HG03342 (cell line): ENCODE measurements around the gene APBA2.
"Not testable (repeated sequence)": the region's sequence is repeated elsewhere in the genome, so short reads cannot be mapped to it uniquely, and the experiment has no call there.

Source experiments
- ATAC-seq: cut with Tn5 transposase; IDR thresholded peaks from one replicate; pipeline ENCODE4 v1.9.1; 2021; ENCODE audit warnings: mild to moderate bottlenecking, moderate library complexity; ENCODE audit not compliant: unreplicated experiment

Gene APBA2

GRCh38 chr15:29097971-29098370, 212.2 kb downstream of the APBA2 start:
- ATAC-seq = no peak

- ATAC-seq = no peak
Observed at GRCh38 chr15:29098652-29099051, 212.9 kb downstream of the APBA2 start.

- no peak for ATAC-seq
Observed at GRCh38 chr15:29099131-29099880, 213.5 kb downstream of the APBA2 start.

GRCh38 chr15:29100486-29101000, 214.8 kb downstream of the APBA2 start:
- no peak for ATAC-seq

GRCh38 chr15:29101491-29101890, 215.7 kb downstream of the APBA2 start:
- ATAC-seq = no peak

GRCh38 chr15:29102173-29102794, 216.5 kb downstream of the APBA2 start:
- not testable (repeated sequence) for ATAC-seq

- ATAC-seq = no peak
Observed at GRCh38 chr15:29102911-29103823, 217.4 kb downstream of the APBA2 start.

- no peak for ATAC-seq
Observed at GRCh38 chr15:29103824-29104565, 218.2 kb downstream of the APBA2 start.

- ATAC-seq = no peak
Observed at GRCh38 chr15:29104566-29104880, 218.7 kb downstream of the APBA2 start.

GRCh38 chr15:29105151-29105854, 219.5 kb downstream of the APBA2 start:
- ATAC-seq = no peak

GRCh38 chr15:29106116-29106515, 220.3 kb downstream of the APBA2 start:
- no peak for ATAC-seq

GRCh38 chr15:29106551-29107290, 220.9 kb downstream of the APBA2 start:
- no peak for ATAC-seq

- no peak for ATAC-seq
Observed at GRCh38 chr15:29107291-29107890, 221.6 kb downstream of the APBA2 start.

GRCh38 chr15:29107971-29108645, 222.3 kb downstream of the APBA2 start:
- ATAC-seq = no peak

GRCh38 chr15:29109762-29110161, 224.0 kb downstream of the APBA2 start:
- ATAC-seq = no peak

- no peak for ATAC-seq
Observed at GRCh38 chr15:29110176-29110575, 224.4 kb downstream of the APBA2 start.

- no peak for ATAC-seq
Observed at GRCh38 chr15:29110733-29111132, 225.0 kb downstream of the APBA2 start.

GRCh38 chr15:29111705-29112281, 226.0 kb downstream of the APBA2 start:
- no peak for ATAC-seq
